Endodermal cell (in vitro differentiated cells): ENCODE results near the gene PKP2. TPM values are rescaled to one million over a fixed set of nuclear protein-coding genes. Genes with fewer than 3 reads are reported as not detected.
"Not testable (repeated sequence)": the region's sequence is repeated elsewhere in the genome, so short reads cannot be mapped to it uniquely, and the experiment has no call there.

Experiments used
- DNase-seq: peaks from one replicate; pipeline ENCODE4 v3.0.0-alpha.2; 2017
- H3K27ac ChIP-seq: 2 replicates; pipeline ENCODE4 v1.5.1; 2013; ENCODE audit warnings: mild to moderate bottlenecking, low read depth, low read length, moderate library complexity
- H3K27me3 ChIP-seq: 2 replicates; pipeline ENCODE4 v1.6.1; 2013; ENCODE audit warnings: mild to moderate bottlenecking, low read length, moderate library complexity; ENCODE audit not compliant: insufficient read depth, control insufficient read depth, poor library complexity, severe bottlenecking
- H3K36me3 ChIP-seq: 2 replicates; pipeline ENCODE4 v1.7.0; 2013; ENCODE audit warnings: mild to moderate bottlenecking, low read length, moderate library complexity; ENCODE audit not compliant: control insufficient read depth, insufficient read depth
- H3K4me1 ChIP-seq: one replicate; pipeline ENCODE4 v1.7.0; 2013; ENCODE audit warnings: low read length; ENCODE audit not compliant: control insufficient read depth, insufficient read depth
- H3K4me3 ChIP-seq: 2 replicates; pipeline ENCODE4 v1.5.1; 2013; ENCODE audit warnings: mild to moderate bottlenecking, low read length, moderate library complexity
- H3K9ac ChIP-seq: 2 replicates; pipeline ENCODE4 v1.6.1; 2013; ENCODE audit warnings: mild to moderate bottlenecking, low read length, moderate library complexity; ENCODE audit not compliant: poor library complexity, severe bottlenecking; ENCODE audit errors: extremely low read depth
- H3K9me3 ChIP-seq: 2 replicates; pipeline ENCODE4 v1.6.1; 2013; ENCODE audit warnings: mild to moderate bottlenecking, low read length, moderate library complexity; ENCODE audit not compliant: control insufficient read depth
- H3K27ac Mint-ChIP-seq: 2 replicates; pipeline ENCODE4 v1.8.0; 2020; ENCODE audit warnings: mixed read lengths
- H3K27me3 Mint-ChIP-seq: 2 replicates; pipeline ENCODE4 v1.8.0; 2021; ENCODE audit warnings: mild to moderate bottlenecking, mixed read lengths; ENCODE audit not compliant: insufficient read depth
- H3K36me3 Mint-ChIP-seq: 2 replicates; pipeline ENCODE4 v1.8.0; 2020; ENCODE audit warnings: low read depth, mixed read lengths
- H3K4me1 Mint-ChIP-seq: 2 replicates; pipeline ENCODE4 v1.8.0; 2020; ENCODE audit warnings: mixed read lengths
- H3K4me3 Mint-ChIP-seq: 2 replicates; pipeline ENCODE4 v1.8.0; 2020; ENCODE audit warnings: mild to moderate bottlenecking, moderate library complexity, mixed read lengths
- H3K9me3 Mint-ChIP-seq: 2 replicates; pipeline ENCODE4 v1.8.0; 2020; ENCODE audit warnings: mild to moderate bottlenecking, mixed read lengths
- CTCF ChIP-seq: fragments of 200-600 bp; sonication (generic); conservative IDR thresholded peaks from 2 replicates; pipeline ENCODE4 v1.5.0; 2021; ENCODE audit warnings: antibody characterized with exemption, mild to moderate bottlenecking
- WGBS, 2 experiments: methylation state at CpG; one replicate each; pipeline versions ENCODE4 v1.1.5 to v1.1.7; 2013; ENCODE audit warnings: missing lambda C conversion rate in 2 of 2, mixed read lengths in 1 of 2; ENCODE audit not compliant: insufficient coverage in 1 of 2, insufficient read length in 1 of 2; 5-methylcytosine and 5-hydroxymethylcytosine counted together
- total RNA-seq, 2 donors: library from RNA; stranded (reverse); fragmentation: NEBNext Ultra II Directional in 1 of 2; extraction: Animal tissue kit (Norgen Biotek cat#: 25700) in 1 of 2; gene quantifications; 2 replicates in 1 of 2; 3 replicates in 1 of 2; pipeline ENCODE4 v1.2.1, GENCODE V29; 2021

The PKP2 gene
- total RNA-seq, 2 donors from 2014 or later: 62.5 to 124 TPM

- H3K4me1 Mint-ChIP-seq: peaks cover 62% of the 10 kb centered on the region
- peaks cover 75% of the 10 kb centered on the region for H3K36me3 ChIP-seq
- no peak overlapping the region for H3K9ac ChIP-seq
- no peak overlapping the region for H3K4me3 ChIP-seq
- no peak for DNase-seq
- TF ChIP-seq CTCF: no peak
- H3K9me3 ChIP-seq: no peaks in the 10 kb centered on the region
- peak overlapping the region; percentile 62 for H3K27ac Mint-ChIP-seq
- H3K9me3 Mint-ChIP-seq: no peaks in the 10 kb centered on the region
- no peaks in the 10 kb centered on the region for H3K4me1 ChIP-seq
- H3K27me3 Mint-ChIP-seq: no peaks in the 10 kb centered on the region
- H3K27me3 ChIP-seq: no peaks in the 10 kb centered on the region
- no peak overlapping the region for H3K27ac ChIP-seq
- H3K36me3 Mint-ChIP-seq: peaks cover 49% of the 10 kb centered on the region
- no peak overlapping the region for H3K4me3 Mint-ChIP-seq
- WGBS, 2 experiments: 95 to 100% methylated on average over 2 to 6 of the region's 7 CpGs
Measured at GRCh38 chr12:32881702-32882101, 14.9 kb downstream of the PKP2 start.

- Mint-ChIP-seq H3K4me3 (no peak overlapping the region), H3K27ac (no peak overlapping the region), H3K9me3 (no peaks in the 10 kb centered on the region), H3K36me3 (peaks cover 54% of the 10 kb centered on the region), H3K27me3 (no peaks in the 10 kb centered on the region), H3K4me1 (peaks cover 57% of the 10 kb centered on the region)
- Histone ChIP-seq H3K27me3 (no peaks in the 10 kb centered on the region), H3K36me3 (peaks cover 81% of the 10 kb centered on the region), H3K9me3 (no peaks in the 10 kb centered on the region), H3K27ac (no peak overlapping the region), H3K4me1 (no peaks in the 10 kb centered on the region), H3K9ac (no peak overlapping the region), H3K4me3 (no peak overlapping the region)
- WGBS, 2 experiments: 92 to 94% methylated on average over 2 to 3 of the region's 3 CpGs
- no peak for DNase-seq
- no peak for TF ChIP-seq CTCF
Measured at GRCh38 chr12:32881107-32881506, 15.5 kb downstream of the PKP2 start.

- not testable (repeated sequence) for H3K9me3 Mint-ChIP-seq, H3K4me3 ChIP-seq, H3K27me3 ChIP-seq, H3K4me1 ChIP-seq, H3K9me3 ChIP-seq, H3K9ac ChIP-seq, H3K4me3 Mint-ChIP-seq, H3K27ac ChIP-seq, H3K27me3 Mint-ChIP-seq, H3K27ac Mint-ChIP-seq, DNase-seq
- H3K36me3 ChIP-seq: peaks cover 89% of the 10 kb centered on the region
- 94 to 97% methylated on average over 7 of the region's 7 CpGs for WGBS, 2 experiments
- Mint-ChIP-seq H3K4me1 (peaks cover 56% of the 10 kb centered on the region), H3K36me3 (peaks cover 69% of the 10 kb centered on the region)
Measured at GRCh38 chr12:32879066-32879465, 17.5 kb downstream of the PKP2 start.
